HUES48 (cell line): ENCODE measurements around the gene PVALEF.

Experiments used
- H3K27ac ChIP-seq: one replicate; pipeline ENCODE4 v1.7.0; 2013; ENCODE audit warnings: low read depth, low read length, inconsistent platforms
- H3K27me3 ChIP-seq: 2 replicates; pipeline ENCODE4 v1.6.1; 2013; ENCODE audit warnings: mild to moderate bottlenecking, low read length; ENCODE audit not compliant: control insufficient read depth, insufficient read depth
- H3K36me3 ChIP-seq: 2 replicates; pipeline ENCODE4 v1.6.1; 2013; ENCODE audit warnings: low read length; ENCODE audit not compliant: control insufficient read depth, insufficient read depth
- H3K4me1 ChIP-seq: 2 replicates; pipeline ENCODE4 v1.6.1; 2013; ENCODE audit warnings: mild to moderate bottlenecking, low read length; ENCODE audit not compliant: control insufficient read depth, insufficient read depth
- H3K4me3 ChIP-seq: 2 replicates; pipeline ENCODE4 v1.5.1; 2013; ENCODE audit warnings: mild to moderate bottlenecking, low read depth, low read length
- H3K9ac ChIP-seq: 2 replicates; pipeline ENCODE4 v1.6.1; 2013; ENCODE audit warnings: mild to moderate bottlenecking, low read depth, low read length, moderate library complexity
- H3K9me3 ChIP-seq: 2 replicates; pipeline ENCODE4 v1.6.1; 2013; ENCODE audit warnings: low read length; ENCODE audit not compliant: control insufficient read depth, insufficient read depth

PVALEF gene

DNA sequence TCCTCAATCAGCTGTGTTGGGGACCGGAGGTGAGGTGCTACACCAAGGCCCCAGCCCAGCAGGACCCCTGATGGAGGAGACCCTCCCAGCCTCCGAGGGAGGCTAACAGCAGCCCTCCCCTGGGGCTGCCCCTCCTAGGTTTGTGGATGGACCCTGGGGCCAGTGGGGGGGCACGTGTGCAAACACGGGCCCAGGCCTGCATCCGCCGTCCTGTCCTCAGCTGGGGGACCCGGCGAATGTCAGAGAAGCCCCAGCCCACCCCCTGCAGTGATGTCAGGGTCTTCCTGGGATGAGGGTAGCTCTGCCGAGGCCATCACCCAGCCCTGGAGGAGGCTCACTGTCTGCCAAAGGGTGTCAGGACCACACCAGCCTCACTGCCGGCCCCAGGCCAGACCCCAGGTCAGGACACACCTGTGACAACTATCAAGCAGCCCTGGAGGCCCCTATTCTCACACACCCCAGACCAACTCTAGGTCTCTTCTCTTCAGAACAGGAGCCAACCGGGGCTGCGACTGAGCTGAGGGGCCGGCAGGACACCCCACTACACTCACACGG is 30.7 kb downstream of the PVALEF start:
- H3K4me1 ChIP-seq: no peaks in the 10 kb centered on the region
- H3K9me3 ChIP-seq: no peaks in the 10 kb centered on the region
- H3K9ac ChIP-seq: no peak overlapping the region
- no peak overlapping the region for H3K4me3 ChIP-seq
- H3K27me3 ChIP-seq: no peaks in the 10 kb centered on the region
- H3K36me3 ChIP-seq: peaks cover 45% of the 10 kb centered on the region
- H3K27ac ChIP-seq: no peak overlapping the region

DNA sequence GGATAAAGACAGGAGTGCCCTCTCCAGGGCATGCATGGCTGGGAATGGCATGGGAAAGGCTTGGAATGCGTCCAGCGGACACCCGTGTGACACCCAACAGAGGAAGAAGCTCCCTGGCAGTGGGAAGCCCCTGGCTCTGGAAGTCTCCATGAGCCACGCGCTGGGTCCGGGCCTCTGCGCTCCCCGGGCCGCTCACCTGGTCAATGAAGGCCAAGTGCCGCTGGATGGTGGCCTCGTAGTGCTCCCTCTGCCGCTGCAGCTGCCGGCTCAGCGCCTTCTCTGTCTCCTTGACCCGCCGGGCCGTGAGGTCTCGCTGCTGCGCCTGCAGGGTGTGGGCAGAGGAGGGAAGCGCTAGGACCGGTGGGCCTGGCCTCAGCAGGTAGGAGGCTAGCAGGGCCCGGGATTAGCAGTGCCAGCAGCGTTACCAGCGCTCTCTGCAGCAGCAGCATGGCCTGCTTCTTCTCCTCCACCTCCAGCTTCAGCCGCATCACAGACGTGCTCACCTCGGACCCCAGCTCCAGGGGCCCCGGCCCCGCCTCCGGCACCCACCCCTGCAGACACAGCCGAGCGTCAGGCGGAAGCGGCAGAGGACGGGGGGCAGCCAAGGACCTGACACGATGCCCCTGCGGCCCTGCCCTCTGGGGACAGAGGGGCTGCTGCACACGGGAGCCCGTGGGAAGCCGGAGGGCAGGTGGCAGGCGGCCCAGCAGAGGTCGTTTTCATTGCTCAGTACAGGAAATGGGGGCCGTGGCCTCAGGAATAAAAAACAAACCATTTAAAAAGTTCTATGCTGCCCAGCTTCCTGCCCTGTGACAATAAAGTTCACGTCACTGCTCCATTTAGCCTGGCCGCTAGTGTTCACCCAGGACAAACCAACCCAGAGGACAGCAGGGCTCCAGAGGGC is 31.4 kb downstream of the PVALEF start:
- Histone ChIP-seq H3K9ac (no peak overlapping the region), H3K36me3 (peaks cover 45% of the 10 kb centered on the region), H3K9me3 (no peaks in the 10 kb centered on the region), H3K4me3 (no peak overlapping the region), H3K27me3 (no peaks in the 10 kb centered on the region), H3K4me1 (no peaks in the 10 kb centered on the region), H3K27ac (no peak overlapping the region)

DNA sequence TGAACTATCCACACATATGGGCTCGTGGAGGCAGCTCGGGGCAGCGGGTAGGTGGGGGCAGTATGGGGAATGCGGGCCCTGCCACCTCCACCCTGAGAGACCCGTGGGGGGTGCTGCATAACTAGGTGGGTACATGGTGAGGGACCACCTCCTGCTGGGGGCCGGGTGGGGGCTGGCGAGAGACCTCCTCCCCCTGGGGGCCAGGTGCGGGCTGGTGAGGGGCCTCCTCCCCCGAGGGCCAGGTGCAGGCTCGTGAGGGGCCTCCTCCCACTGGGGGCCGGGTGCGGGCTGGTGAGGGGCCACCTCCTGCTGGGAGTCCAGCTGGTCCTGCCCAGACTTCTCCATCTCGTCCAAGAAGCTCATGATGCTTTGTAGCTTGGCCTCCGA is 32.1 kb downstream of the PVALEF start:
- Histone ChIP-seq H3K9ac (no peak overlapping the region), H3K4me3 (no peak overlapping the region), H3K27ac (no peak overlapping the region), H3K9me3 (no peaks in the 10 kb centered on the region), H3K27me3 (no peaks in the 10 kb centered on the region), H3K36me3 (peaks cover 45% of the 10 kb centered on the region), H3K4me1 (no peaks in the 10 kb centered on the region)

DNA sequence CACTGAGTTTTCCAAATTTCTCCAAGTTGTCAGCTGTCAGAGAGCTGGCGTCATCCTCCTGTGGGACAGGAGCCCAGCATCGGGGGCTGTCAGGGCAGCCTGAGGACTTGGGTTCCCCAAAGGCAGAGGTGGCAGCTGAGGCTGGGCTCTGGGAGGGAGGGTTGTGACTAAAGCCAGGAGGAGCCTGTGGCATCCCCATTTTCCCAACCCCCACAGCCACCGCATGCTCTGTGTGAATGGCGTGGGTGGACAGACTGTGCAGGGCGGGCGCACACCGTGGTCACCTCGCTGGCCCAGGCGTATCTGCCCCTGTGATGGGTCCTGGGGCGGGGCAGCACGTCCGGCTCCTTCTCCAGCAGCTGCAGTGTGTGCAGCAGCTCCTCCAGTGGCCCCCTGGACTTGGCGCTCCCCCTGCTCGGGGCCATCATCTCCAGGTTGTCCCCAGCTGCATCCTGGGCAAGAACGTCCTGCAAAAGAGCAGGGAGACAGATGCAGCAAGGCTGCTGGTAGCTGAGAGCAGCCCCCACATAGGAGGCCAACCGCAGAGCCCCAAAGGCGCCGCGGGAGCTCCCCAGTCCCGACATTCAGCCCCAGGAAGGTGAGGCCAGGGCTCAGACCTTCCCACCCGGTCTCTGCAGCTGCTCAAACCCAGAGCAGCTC is 32.7 kb downstream of the PVALEF start:
- Histone ChIP-seq H3K27me3 (no peaks in the 10 kb centered on the region), H3K4me1 (no peaks in the 10 kb centered on the region), H3K27ac (no peak overlapping the region), H3K9me3 (no peaks in the 10 kb centered on the region), H3K36me3 (peaks cover 47% of the 10 kb centered on the region), H3K9ac (no peak overlapping the region), H3K4me3 (no peak overlapping the region)

DNA sequence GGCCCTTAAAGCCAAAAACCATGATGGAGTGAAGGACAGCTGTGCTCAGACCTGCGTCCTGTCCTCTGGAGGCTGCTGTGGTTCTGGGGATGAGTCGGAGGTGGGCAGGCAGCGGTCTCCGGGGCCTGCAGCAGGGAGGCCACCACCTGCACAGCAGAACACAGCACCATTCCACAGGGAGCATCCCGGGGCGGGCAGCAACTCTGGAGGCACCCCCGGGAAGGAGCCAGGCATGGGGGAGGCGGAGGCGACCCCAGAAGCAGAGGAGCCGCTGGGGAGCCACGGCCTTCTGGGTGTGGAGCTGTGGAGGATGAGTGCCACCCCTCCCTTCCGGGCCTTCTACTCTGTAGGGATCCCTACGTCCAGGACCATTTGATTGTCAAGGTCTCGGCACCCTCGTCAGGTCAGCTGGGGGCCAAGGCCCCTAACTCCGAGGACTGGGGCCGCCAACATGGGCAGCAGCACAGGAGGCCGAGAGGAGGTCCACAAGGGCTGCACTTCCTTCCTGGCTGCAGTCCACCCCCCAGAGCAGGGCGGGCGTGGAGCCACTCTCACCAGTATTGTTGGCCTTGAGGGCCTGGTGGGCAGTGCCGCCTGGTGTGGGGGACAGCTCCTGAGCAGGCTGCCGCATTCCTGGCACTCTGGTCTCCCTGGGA is 33.6 kb downstream of the PVALEF start:
- Histone ChIP-seq H3K9ac (no peak overlapping the region), H3K27ac (no peak overlapping the region), H3K9me3 (no peaks in the 10 kb centered on the region), H3K36me3 (peaks cover 51% of the 10 kb centered on the region), H3K4me3 (no peak overlapping the region), H3K4me1 (no peaks in the 10 kb centered on the region), H3K27me3 (no peaks in the 10 kb centered on the region)

DNA sequence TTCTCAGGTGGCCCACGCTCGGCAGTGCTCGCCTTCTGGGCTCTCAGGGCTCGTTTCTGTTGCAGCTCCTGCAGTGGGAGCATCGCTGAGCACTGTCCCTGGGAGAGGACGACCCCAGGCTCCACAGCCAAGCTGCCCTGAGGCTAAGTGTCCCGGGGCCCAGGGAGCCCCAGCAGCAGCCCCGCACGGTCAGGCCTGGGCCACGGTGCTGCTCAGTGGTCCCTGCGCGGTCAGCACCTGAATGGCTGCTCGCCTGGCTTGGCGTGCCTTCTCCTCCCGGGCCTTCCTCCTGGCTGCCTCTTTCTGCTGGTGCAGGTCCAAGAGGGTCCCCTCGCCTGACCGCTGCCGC is 34.1 kb downstream of the PVALEF start:
- peaks cover 54% of the 10 kb centered on the region for H3K36me3 ChIP-seq
- H3K4me1 ChIP-seq: no peaks in the 10 kb centered on the region
- no peak overlapping the region for H3K4me3 ChIP-seq

DNA sequence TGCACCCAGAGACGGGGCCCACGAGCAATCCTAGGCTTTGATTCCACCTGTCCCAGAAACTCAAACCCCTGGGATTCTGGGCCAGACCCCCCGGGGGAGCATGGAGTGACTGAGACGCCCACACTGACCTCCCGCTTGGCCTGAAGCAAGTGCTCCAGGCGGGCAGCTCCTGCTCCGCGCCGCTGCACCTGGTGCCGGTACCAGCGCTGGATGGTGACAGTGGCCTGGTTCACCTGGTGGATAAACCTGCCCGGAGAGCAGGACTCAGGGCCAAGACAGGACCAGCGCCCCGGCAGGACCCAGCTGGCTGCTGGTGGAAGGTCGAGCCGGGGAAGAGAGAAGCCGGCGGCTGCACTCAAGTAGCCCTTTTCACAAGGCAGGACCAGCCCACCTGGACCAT is 34.9 kb downstream of the PVALEF start:
- Histone ChIP-seq H3K4me1 (no peaks in the 10 kb centered on the region), H3K9me3 (no peaks in the 10 kb centered on the region), H3K4me3 (no peak overlapping the region), H3K27ac (no peak overlapping the region), H3K36me3 (peaks cover 53% of the 10 kb centered on the region), H3K9ac (no peak overlapping the region), H3K27me3 (no peaks in the 10 kb centered on the region)

More for the DNA sequence above, 34.1 kb downstream of the PVALEF start:
- H3K27ac ChIP-seq: no peak overlapping the region
- H3K9me3 ChIP-seq: no peaks in the 10 kb centered on the region
- H3K9ac ChIP-seq: no peak overlapping the region
- H3K27me3 ChIP-seq: no peaks in the 10 kb centered on the region

DNA sequence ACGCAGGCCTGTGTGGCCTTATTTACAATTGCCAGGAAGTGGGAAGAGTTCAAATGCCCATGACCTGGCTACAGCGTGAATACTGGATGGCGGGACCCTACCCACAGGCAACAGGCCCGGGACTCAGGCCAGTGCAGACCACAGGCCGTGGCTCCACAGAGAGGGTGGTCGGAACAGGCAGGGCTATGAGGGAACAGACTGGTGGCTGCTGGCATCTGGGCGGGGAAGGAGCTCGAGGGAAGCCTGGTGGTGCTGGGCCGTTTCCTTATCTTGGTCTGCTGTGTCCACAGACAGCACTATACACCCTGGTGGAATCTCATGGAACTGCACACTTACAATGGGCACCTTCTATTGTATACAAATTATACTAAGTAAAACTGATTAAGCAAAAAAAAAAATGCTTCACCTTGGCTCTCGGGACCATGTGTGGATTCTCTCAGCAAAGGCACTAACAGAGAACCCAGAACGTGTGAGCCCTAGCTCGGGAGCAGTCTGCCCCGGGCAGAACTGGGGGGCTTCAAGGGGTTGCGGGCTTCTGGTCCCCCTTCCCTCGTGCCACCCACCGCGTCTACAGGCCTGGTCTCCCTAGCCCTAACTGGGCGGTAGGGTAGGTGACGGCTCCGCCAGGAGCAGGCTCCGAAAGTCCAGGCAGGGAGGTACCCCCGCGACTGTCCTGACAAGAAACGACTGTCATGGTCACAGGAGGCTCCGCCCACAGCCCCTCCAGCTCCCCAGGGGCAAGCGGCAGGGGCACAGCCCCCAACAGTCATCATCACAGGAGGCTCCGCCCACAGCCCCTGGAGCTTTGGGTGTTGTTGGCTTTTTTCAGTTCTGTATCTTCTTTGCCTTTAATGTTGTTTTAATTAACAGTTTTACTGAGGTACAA is 35.6 kb downstream of the PVALEF start:
- H3K27ac ChIP-seq: no peak overlapping the region
- H3K9me3 ChIP-seq: no peaks in the 10 kb centered on the region
- H3K36me3 ChIP-seq: peaks cover 49% of the 10 kb centered on the region
- H3K9ac ChIP-seq: no peak overlapping the region
- H3K4me1 ChIP-seq: no peaks in the 10 kb centered on the region
- H3K4me3 ChIP-seq: no peak overlapping the region
- no peaks in the 10 kb centered on the region for H3K27me3 ChIP-seq

DNA sequence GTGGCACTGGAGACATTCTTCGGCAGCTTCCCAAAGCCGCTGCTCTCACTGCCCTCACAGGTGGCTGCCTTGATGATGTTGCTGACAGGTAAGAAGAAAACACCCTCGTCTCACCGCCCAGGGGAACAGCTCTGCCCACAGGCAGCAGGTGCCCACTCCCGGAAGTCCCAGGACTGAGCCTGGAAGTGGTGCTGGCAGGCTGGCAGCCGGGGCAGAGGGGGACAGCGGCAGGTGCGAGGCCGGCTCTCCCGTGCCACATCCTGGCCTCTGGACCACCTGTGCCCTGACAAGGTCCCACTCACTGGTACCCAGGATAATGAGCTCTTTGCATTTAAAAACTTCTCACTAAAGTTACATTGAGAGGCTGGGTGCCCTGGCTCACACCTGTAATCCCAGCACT is 37.0 kb downstream of the PVALEF start:
- Histone ChIP-seq H3K9ac (no peak overlapping the region), H3K27ac (no peak overlapping the region), H3K4me3 (no peak overlapping the region), H3K9me3 (no peaks in the 10 kb centered on the region), H3K4me1 (no peaks in the 10 kb centered on the region), H3K36me3 (peaks cover 48% of the 10 kb centered on the region), H3K27me3 (no peaks in the 10 kb centered on the region)

DNA sequence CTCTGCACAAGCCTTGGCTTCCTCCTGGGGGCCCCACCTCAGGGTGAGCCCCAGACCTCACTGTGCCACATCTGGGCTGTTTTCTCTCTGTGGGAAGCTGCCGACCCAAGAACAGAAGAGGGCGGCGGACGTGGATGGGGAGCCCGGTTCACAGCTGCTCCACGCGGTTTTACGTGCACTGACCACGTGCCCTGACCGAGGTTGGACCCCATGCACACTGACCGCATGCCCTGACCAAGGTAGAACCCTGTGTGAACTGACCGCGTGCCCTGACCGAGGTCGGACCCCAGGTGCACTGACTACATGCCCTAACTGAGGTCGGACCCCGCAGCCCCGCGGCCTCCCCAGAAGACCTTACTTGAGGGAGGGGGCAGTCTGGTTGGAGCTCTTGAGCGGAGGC is 37.8 kb downstream of the PVALEF start:
- H3K27me3 ChIP-seq: no peaks in the 10 kb centered on the region
- no peaks in the 10 kb centered on the region for H3K4me1 ChIP-seq

More for the DNA sequence above, 37.8 kb downstream of the PVALEF start:
- no peak overlapping the region for H3K27ac ChIP-seq
- H3K36me3 ChIP-seq: peaks cover 46% of the 10 kb centered on the region
- no peaks in the 10 kb centered on the region for H3K9me3 ChIP-seq
- no peak overlapping the region for H3K4me3 ChIP-seq
- H3K9ac ChIP-seq: no peak overlapping the region
